ENCODE measurements around the gene ZNF582. TPM values are rescaled to one million over a fixed set of nuclear protein-coding genes. Genes with fewer than 3 reads are reported as not detected.
"Not testable (repeated sequence)": the region's sequence is repeated elsewhere in the genome, so short reads cannot be mapped to it uniquely, and the experiment has no call there.

The ZNF582 gene
- total RNA-seq, 4 donors from 2014 or later, result 7.5 to 14.1 (median 8.6) TPM

DNA sequence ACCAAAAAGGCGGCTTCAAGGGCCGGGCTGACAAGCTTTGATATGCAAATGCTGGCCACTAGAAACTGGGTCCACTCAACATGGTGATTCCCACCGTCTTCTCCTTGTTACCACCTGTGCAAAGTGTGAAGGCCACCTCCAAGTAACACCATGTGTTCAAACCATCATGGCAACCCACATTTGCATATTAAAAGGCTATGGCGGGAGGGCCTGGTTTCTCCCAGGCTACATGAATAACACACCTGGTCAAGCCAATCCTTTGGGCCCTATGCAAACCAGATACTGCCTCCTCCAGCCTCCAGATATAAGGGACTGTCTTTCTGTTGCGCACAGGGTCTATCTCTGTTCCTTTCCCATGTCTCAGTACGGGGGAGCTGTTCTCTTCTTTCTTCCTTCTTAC is 42.1 kb downstream of the ZNF582 start:
- no peak for TF ChIP-seq POLR2A (IDR thresholded peaks at IDR 0.05)
- TF ChIP-seq, protein P1, sequence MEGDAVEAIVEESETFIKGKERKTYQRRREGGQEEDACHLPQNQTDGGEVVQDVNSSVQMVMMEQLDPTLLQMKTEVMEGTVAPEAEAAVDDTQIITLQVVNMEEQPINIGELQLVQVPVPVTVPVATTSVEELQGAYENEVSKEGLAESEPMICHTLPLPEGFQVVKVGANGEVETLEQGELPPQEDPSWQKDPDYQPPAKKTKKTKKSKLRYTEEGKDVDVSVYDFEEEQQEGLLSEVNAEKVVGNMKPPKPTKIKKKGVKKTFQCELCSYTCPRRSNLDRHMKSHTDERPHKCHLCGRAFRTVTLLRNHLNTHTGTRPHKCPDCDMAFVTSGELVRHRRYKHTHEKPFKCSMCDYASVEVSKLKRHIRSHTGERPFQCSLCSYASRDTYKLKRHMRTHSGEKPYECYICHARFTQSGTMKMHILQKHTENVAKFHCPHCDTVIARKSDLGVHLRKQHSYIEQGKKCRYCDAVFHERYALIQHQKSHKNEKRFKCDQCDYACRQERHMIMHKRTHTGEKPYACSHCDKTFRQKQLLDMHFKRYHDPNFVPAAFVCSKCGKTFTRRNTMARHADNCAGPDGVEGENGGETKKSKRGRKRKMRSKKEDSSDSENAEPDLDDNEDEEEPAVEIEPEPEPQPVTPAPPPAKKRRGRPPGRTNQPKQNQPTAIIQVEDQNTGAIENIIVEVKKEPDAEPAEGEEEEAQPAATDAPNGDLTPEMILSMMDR (IDR thresholded peaks at IDR 0.05), result no peak
- H3K27me3 ChIP-seq, result no peaks in the 10 kb centered on the region
- H3K9me3 ChIP-seq, result no peaks in the 10 kb centered on the region
- H3K4me1 ChIP-seq, result peaks cover 0 to 3% of the 10 kb centered on the region in 2 donors
- DNase-seq, result no peak
- intact Hi-C loops (cut with DNase I; ENCODE audit: low total_unique reads), result loop anchor here (10.0 kb wide), 1 partner anchor 96 kb away; no protein-coding TSS in a partner anchor
- no peak overlapping the region for H3K4me3 ChIP-seq
- no peak overlapping the region for H3K27ac ChIP-seq
- H3K36me3 ChIP-seq, result no peaks in the 10 kb centered on the region

DNA sequence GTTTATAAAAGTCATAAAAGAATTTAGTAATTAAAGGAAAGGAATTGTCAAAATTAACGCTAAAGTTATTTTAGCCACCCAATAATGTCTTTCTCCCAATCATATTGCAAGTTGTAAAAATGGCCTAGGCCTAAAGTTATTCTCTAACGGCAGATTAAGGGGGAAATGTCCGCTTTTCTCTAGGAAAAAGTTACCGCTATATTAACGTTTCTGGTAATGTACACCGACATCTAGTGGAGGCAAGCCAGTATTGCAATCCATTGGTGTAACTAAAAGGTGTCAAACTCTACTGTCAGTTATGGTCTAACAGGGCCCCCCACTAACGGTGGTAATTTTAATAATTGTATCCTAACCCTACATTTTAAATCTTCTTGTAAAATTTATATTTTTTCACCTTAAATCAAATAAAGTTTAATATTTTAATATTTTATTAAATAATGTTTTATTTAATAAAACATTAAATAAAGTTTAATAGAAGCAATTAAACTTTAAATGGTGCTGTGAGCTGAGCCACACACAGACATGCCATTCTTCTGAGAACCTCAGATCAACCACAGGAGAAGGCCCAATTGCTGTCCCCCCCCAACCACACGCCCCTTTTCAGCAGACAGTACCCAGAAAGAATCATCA is 42.8 kb downstream of the ZNF582 start:
- H3K4me3 ChIP-seq, result no peak overlapping the region
- no peaks in the 10 kb centered on the region for H3K9me3 ChIP-seq
- intact Hi-C loops (cut with DNase I; ENCODE audit: low total_unique reads), result loop anchor here (10.0 kb wide), 1 partner anchor 96 kb away; no protein-coding TSS in a partner anchor
- DNase-seq, result peak; percentile 24 to 57
- H3K27ac ChIP-seq, result no peak overlapping the region
- peaks cover 0 to 3% of the 10 kb centered on the region in 2 donors for H3K4me1 ChIP-seq
- no peak for TF ChIP-seq POLR2A (IDR thresholded peaks at IDR 0.05)
- TF ChIP-seq, protein P1 (IDR thresholded peaks at IDR 0.05), result peak; percentile 74 to 86 (median 83)
- no peaks in the 10 kb centered on the region for H3K36me3 ChIP-seq
- H3K27me3 ChIP-seq, result no peaks in the 10 kb centered on the region

DNA sequence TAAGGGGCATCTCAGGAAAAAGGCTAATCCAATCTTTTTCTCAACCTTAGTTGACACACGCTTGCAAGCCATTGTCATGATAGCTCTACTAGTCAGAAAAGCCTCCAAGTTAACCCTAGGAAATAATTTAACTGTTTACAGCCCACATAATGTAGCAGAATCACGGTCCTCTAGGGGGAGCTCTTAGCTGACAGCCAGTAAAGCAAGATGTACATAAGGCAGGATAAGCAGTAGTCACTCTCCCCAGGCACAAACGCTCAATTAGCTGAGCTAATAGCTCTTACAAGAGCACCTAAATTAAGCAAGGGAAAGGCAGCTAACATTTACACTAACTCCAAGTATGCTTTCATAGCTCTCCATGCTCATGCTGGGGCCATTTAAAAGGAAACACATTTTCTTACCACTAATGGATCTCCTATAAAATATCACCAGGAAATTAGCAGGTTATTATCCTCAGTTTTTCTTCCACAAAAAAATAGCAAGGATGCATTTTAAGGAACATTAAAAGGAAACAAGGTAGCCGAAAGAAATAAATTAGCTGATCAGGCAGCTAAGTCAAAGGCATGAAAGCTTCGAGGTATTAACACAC is 45.0 kb downstream of the ZNF582 start:
- no peaks in the 10 kb centered on the region for H3K36me3 ChIP-seq
- intact Hi-C loops (cut with DNase I; ENCODE audit: low total_unique reads), result no loop called here
- no peak for DNase-seq
- TF ChIP-seq, protein P1 (IDR thresholded peaks at IDR 0.05), result no peak
- TF ChIP-seq POLR2A (IDR thresholded peaks at IDR 0.05), result no peak
- no peak overlapping the region for H3K27ac ChIP-seq
- no peak overlapping the region for H3K4me3 ChIP-seq
- no peaks in the 10 kb centered on the region for H3K9me3 ChIP-seq
- peaks cover 0 to 3% of the 10 kb centered on the region in 2 donors for H3K4me1 ChIP-seq
- no peaks in the 10 kb centered on the region for H3K27me3 ChIP-seq

DNA sequence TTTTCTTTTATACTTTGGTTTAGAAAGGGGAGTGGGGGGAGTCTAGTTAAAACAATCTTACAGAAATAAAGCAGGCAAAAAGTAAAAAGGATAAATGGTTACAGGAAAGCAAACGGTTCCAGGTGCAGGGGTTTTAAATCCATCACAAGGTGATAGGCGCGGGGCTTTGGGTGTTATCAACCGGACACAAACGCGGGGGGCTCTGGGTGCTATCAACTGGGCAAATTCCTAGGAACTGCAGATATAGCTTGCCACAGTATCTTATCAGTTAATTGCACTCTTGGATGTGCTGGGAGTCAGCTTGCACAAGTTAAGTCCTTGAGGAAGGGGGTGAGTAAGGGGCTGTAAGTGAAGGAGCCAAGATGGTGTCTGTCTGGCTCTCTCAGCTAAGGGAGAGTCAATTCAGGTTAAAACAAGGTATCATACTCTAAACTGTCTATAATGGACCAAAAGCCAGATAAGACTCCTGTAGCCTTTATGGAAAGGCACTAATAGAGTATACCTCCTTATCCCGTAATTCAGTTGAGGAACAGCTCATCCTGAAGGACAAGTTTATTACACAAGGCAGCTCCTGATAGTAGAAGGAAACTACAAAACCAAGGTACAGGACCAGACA is 46.1 kb downstream of the ZNF582 start:
- intact Hi-C loops (cut with DNase I; ENCODE audit: low total_unique reads), result no loop called here
- no peak overlapping the region for H3K4me3 ChIP-seq
- TF ChIP-seq POLR2A (IDR thresholded peaks at IDR 0.05), result no peak
- TF ChIP-seq, protein P1 (IDR thresholded peaks at IDR 0.05), result no peak
- H3K36me3 ChIP-seq, result no peaks in the 10 kb centered on the region
- peaks cover 0 to 3% of the 10 kb centered on the region in 2 donors for H3K4me1 ChIP-seq
- no peak overlapping the region for H3K27ac ChIP-seq
- no peak for DNase-seq
- no peaks in the 10 kb centered on the region for H3K27me3 ChIP-seq
- no peaks in the 10 kb centered on the region for H3K9me3 ChIP-seq

DNA sequence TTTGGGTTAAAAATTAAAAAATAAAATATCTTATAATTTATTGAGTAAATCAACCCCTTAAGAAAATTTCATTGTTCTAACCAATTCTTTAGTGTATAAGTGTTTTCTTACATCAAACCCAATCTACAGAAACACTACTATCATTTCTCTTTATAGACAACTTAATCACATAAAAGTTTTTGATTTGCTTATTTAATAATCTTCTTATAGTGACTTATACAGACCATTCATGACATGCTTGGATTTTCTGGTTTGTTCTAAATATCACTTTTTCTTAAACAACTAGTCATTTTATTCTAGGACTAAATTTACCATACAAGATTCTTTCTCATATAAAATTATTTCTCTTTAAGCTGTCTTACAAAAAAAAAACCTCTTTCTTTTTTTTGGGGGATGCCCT is 51.4 kb downstream of the ZNF582 start:
- Histone ChIP-seq H3K27ac (no peak overlapping the region), H3K4me3 (no peak overlapping the region), H3K27me3 (no peaks in the 10 kb centered on the region), H3K36me3 (no peaks in the 10 kb centered on the region), H3K9me3 (no peaks in the 10 kb centered on the region), H3K4me1 (no peaks in the 10 kb centered on the region)
- DNase-seq, result no peak
- TF ChIP-seq, protein P1 (IDR thresholded peaks at IDR 0.05), result no peak
- TF ChIP-seq POLR2A (IDR thresholded peaks at IDR 0.05), result no peak
- intact Hi-C loops (cut with DNase I; ENCODE audit: low total_unique reads), result no loop called here

DNA sequence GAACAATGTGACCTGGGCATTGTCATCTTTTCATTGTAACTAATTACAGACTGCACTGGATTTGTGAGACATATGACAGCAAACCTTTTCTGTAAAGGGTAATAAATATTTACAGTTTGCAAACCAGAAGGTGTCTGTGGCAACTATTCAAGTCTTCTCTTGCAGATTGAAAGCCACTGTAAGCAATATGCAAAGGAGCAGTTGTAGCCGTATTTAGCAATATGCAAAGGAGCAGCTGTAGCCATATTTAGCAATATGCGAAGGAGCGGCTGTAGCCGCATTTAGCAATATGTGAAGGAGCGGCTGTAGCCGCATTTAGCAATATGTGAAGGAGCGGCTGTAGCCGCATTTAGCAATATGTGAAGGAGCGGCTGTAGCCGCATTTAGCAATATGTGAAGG is 54.3 kb downstream of the ZNF582 start:
- intact Hi-C loops (cut with DNase I; ENCODE audit: low total_unique reads); DNase-seq; H3K9me3 ChIP-seq; H3K4me1 ChIP-seq; H3K27ac ChIP-seq; H3K27me3 ChIP-seq; H3K4me3 ChIP-seq; H3K36me3 ChIP-seq: not testable (repeated sequence)

DNA sequence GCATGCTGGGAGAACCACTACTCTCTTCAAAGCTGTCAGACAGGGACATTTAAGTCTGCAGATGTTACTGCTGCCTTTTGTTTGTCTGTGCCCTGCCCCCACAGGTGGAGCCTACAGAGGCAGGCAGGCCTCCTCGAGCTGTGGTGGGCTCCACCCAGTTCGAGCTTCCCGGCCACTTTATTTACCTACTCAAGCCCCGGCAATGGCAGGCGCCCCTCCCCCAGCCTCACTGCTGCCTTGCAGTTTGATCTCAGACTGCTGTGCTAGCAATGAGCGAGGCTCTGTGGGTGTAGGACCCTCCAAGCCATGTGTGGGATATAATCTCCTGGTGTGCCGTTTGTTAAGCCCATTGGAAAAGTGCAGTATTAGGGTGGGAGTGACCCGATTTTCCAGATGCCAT is 56.3 kb downstream of the ZNF582 start:
- H3K27me3 ChIP-seq; H3K36me3 ChIP-seq; H3K4me1 ChIP-seq; intact Hi-C loops (cut with DNase I; ENCODE audit: low total_unique reads); H3K4me3 ChIP-seq; DNase-seq; H3K27ac ChIP-seq: not testable (repeated sequence)
- H3K9me3 ChIP-seq, result peaks cover 0 to 27% of the 10 kb centered on the region in 2 donors

DNA sequence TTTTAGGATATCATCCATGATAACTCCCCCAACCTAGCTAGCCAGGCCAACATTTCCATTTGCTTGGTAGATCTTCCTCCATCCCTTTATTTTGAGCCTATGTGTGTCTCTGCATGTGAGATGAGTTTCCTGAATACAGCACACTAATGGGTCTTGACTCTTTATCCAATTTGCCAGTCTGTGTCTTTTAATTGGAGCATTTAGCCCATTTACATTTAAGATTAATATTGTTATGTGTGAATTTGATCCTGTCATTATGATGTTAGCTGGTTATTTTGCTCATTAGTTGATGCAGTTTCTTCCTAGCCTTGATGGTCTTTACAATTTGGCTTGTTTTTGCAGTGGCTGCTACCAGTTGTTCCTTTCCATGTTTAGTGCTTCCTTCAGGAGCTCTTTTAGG is 58.0 kb downstream of the ZNF582 start:
- peaks cover 0 to 28% of the 10 kb centered on the region in 2 donors for H3K9me3 ChIP-seq
- H3K27me3 ChIP-seq; H3K36me3 ChIP-seq; H3K4me3 ChIP-seq; intact Hi-C loops (cut with DNase I; ENCODE audit: low total_unique reads); H3K4me1 ChIP-seq; H3K27ac ChIP-seq; DNase-seq: not testable (repeated sequence)
